GM21619 (cell line): ENCODE data around the gene SCYL1.

Experiments
- ATAC-seq: cut with Tn5 transposase; IDR thresholded peaks from one replicate; pipeline ENCODE4 v1.9.1; 2021; ENCODE audit not compliant: unreplicated experiment

The SCYL1 gene

DNA sequence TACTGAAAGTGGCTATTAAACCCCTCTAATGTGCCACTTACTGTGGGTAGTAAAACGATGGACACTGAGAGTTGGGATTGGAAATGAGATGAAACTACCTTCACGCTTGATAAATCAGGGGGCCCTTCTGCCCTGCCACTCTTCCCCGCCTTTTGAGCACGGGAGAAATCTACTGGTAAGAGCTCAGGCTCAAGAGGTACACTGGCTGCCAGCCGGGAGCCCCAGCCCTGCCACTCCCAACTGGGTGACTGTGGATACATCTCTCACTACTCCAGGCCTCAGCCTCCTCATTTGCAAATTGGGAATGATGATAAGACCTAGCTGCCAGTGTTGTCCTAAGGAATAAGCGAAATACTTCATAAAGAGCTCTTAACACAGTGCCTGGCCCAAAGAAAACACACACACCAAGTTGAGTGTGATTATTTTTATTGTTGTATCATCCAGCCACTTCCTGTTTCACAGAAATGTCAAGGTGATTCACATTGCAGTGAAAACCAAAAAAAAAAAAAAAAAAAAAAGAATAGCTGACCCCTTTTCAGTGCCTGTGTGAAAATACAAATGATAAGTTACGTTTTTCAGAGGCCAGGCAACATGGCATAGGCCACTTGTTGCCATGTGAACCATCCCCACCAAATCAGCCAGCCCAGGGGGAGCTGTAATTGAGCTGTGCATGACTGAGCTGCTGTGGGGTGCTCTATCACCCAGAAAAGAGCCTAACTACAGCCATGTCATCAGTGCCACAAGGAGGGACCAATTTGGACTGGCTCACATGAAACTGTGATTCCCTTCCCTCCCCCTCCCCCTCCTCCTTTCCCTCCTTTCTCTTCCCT is 41.0 kb downstream of the SCYL1 start:
- ATAC-seq, result no peak

DNA sequence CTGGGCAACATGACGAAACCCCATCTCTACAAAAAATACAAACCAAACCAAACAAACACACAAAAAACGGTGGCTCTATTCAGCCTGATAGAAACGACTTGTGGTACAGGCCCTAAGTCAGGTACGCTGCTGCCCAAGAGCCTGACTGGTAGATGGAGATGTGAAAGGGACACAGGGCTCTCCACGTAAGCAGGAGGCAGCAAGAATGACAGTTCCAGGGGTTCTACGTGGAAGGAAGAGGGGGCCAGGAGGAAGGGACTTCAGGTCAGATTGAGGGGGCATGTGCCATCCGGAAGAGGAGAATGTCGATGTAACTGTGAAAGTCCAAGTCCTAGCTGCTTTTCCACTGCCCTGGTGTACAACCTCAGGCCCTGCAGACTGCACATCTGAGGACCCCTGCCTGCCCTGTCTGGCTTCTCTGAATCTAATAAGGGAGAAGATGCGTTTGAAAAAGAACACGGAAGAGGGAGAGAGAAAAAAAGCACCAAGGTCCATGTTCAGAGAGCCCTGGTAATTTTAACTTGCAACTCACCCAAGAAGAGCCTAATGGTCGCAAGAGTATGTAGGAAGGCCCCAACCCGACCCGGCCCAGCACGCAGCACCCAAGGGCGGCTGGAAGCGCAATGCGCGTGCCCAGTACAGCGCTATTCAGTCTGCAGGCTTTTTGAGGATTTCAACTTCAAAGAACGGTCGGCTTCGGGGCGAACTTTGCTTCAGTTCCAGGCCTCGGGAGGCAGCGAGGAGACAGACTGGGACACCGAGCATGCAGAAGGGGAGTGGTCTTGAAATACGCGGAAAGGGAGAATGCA is 44.5 kb downstream of the SCYL1 start:
- peak; percentile 0 for ATAC-seq

DNA sequence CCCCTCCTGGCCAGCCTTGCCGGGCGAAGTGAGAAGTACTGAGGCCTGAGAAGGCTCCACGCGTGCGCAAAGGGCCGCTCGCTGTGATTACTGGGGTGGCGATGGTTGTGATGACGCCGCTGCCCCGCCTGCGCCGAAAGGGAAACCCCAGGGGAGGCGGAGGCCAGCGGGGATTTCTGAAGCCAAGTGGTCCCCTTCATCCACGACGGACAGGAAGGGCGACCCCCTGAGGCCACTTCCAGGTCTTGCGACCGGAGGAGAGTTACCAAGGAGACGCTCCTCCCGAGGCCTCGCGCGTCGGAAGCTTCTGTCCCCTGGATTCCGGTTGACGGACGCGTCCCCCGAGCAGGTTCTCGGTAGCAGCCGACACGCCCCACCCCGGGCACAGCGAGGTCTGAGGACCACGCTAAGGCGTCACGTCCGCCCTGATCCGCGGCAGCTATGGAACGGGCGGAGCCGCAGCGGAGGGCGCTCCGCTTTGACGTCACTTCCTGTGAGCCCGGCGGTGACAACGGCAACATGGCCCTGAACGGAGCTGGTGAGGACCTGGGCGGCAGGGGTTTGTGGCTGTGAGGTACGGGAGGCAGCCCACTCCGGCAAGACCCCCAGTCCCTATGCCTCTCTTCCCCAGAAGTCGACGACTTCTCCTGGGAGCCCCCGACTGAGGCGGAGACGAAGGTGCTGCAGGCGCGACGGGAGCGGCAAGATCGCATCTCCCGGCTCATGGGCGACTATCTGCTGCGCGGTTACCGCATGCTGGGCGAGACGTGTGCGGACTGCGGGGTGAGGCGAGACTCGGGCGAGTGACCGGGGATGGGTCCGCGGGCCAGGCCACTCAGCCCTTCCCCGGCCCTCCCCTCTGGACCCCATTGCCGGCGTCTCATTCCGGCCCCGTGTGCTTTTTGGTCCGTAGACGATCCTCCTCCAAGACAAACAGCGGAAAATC is 45.4 kb downstream of the SCYL1 start, which contains the start of gene ZNRD2:
TSS of gene ZNRD2 (plus strand) at position 505 of the 946 bp plus-strand sequence. CDS start at position 520, 15 bp downstream.
- ATAC-seq, result peak; percentile 52

DNA sequence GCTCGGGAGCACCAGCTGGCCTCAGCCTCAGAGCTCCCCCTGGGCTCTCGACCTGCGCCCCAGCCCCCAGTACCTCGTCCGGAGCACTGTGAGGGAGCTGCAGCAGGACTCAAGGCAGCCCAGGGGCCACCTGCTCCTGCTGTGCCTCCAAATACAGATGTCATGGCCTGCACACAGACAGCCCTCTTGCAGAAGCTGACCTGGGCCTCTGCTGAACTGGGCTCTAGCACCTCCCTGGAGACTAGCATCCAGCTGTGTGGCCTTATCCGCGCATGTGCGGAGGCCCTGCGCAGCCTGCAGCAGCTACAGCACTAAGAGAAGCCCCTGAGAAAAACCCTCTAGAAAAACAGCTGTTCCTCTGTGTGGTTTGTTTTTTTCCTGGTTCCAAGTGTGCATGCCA is 46.5 kb downstream of the SCYL1 start:
- ATAC-seq, result no peak

DNA sequence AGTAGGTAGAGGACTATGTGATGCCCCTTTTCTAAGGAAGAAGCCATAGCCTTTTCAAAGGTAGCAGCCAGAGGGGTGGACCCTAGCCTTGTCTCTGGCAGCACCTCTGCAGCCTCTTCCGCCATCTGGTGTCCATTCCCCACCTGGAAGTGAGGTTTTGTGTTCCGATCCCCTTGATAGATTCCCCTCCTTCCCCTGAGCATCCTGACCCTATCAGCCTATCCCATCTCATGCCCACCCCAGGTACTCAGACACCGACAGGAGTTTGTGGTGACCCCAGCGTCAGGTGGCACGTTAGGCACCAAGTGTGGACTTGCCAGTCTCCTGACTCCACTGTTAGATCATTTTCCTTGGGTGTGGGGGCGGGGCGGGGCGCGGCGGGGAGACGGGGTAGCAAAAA is 47.1 kb downstream of the SCYL1 start:
- no peak for ATAC-seq

DNA sequence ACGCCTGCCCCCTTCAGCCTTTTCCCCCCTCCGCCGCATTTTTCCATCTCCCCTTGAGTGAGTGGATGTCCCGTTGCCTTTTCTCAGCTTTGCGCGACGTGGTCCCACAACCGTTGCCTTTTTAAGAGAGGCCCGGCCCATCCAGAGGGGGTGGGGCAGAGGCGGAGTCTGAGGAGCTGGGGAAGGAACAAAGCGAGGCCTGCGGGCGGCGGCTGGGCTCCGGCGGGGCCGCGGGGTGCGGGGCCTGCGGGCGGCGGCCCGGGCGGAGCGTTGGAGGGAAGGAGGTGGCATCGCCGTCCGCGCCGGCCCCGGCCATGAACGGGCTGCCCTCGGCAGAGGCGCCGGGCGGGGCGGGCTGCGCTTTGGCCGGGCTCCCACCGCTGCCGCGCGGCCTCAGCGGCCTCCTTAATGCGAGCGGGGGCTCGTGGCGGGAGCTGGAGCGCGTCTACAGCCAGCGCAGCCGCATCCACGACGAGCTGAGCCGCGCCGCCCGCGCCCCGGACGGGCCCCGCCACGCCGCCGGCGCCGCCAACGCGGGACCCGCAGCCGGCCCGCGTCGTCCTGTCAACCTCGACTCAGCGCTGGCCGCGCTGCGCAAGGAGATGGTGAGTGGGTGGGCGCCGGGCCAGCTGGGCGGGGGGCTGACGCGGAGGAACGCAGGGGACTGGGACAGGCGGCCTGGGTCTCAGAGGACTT is 47.6 kb downstream of the SCYL1 start, which contains the start of gene FAM89B:
TSS of gene FAM89B (plus strand) at position 183 of the 696 bp plus-strand sequence. CDS start at position 315, 132 bp downstream.
- no peak for ATAC-seq

DNA sequence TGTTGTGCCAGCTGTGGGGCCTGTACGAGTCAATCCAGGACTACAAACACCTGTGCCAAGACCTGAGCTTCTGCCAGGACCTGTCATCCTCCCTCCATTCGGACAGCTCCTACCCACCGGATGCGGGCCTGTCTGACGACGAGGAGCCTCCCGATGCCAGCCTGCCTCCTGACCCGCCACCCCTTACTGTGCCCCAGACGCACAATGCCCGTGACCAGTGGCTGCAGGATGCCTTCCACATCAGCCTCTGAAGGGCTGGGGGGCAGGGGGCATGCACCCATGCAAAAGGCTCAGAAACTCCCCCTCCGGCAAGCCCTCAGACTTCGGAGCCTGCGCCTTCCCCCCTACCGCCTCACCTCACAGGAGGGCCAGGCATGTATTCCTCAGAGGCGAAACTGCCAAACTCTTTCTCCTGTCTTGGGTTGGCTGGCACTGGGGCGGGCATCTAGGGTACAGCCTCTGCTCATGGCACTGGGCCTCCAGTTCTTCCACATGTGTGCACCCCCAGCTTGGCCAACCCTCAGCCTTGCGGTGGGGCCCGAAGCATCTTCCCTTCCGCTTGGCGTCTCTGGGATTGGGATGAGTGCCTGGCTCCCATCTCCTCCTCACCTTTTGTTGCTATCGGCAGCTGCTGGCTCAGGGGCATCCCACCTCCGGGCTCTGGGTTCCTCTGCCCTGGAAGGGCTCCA is 48.7 kb downstream of the SCYL1 start:
- no peak for ATAC-seq

DNA sequence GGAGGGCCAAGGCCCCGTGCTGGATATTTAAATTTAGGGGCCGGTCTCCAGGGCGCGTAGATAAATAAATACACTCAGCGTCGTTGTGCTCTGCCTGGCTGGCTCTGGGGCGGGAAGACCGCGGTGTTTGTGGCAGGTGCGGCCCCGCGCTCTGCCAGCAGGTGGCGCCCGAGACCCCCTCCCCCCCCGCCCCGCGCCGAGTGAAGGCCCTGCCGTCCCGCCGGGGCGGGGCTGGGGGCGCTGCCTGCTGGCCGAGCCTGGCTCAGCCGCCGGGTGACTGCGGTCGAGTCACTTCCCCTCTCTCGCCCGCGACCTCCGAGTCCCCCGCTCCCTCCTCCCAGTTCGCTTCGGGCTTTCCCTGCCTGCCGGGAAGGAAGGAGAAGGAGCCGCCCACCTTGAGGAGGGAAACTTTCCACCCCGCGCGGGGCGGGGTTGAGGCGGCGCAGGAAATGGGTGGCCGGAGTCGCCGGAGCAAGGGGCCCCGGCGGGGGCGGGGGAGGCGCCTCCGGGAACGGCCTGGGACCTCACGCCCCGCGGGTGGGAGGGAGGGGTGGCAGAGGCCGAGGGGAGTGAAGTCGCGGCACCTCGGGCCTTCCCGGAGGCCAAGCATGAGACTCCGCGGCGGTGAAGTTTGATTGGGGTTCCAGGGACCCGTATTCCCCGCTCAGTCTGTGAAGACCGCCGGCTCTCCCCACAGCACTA is 49.4 kb downstream of the SCYL1 start:
- peak; percentile 23 for ATAC-seq

DNA sequence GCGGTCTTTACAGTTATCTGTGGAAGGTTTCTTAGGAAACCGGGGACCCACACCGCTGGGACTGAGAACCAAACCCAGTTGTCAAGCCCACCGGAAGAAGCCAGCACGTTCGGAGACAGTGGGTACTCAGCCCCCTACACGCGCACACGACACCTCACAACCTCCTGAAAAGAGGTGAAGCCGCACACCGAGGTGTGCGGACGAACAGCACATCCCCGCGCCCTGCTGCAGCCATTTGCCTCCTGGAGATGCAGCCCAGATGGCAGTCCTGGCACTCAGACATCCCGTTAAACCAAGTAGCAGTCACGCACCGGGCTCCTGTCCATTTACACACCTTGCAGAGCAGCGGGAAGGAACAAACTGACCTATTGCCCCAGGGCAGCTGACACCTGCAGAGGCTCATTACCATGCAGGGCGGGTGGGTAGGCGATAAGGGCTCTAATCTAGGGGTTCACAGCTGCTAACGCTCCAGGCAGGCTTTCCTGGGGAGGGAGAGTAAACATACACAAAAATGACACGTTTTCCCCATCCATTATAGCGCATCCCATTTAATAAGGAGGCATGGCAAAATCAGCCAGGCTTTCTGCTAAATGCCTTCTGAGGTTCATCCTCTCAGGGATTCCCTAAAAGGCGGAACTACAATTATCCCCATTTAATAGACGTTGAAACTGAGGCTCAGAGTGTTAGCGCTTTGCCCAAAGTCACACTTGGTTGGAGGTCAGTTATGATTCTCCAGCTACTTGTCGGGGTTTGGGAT is 50.1 kb downstream of the SCYL1 start:
- no peak for ATAC-seq

DNA sequence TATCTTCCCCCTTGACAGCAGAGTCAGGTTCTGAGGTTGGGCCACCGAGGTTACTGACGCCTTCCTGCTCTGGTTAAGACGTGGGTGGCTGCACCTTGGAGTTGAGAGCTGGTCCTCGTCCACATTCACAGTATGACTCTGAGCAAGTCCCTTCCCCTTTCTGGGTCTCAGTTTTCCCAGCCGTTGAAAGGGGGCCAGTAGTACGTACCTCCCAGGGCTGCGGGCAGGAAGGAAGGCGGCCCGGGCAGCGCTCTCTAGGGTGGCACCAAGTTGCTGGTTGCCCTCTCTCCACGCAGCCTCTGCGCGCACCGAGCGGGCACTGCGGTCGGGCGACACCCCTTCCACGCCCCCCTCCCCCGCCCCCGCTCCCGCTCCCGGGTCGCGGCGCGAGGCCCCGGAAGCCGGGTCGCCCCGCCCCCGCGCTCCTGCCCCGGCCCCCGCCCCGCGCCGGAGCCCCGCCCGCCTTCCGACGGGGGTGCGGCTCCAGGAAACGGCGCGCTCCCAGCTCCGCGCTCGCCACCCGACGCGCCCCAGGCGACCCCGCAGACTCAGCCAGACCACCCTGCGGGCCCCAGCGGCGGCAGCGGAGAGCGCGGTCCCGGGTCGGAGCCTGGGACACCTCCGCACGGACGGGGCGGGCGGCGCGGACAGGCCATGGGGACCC is 50.8 kb downstream of the SCYL1 start, which contains the start of gene EHBP1L1:
TSS of gene EHBP1L1 (plus strand) at position 486 of the 664 bp plus-strand sequence. CDS start 250 bp downstream, outside the sequence.
- no peak for ATAC-seq

DNA sequence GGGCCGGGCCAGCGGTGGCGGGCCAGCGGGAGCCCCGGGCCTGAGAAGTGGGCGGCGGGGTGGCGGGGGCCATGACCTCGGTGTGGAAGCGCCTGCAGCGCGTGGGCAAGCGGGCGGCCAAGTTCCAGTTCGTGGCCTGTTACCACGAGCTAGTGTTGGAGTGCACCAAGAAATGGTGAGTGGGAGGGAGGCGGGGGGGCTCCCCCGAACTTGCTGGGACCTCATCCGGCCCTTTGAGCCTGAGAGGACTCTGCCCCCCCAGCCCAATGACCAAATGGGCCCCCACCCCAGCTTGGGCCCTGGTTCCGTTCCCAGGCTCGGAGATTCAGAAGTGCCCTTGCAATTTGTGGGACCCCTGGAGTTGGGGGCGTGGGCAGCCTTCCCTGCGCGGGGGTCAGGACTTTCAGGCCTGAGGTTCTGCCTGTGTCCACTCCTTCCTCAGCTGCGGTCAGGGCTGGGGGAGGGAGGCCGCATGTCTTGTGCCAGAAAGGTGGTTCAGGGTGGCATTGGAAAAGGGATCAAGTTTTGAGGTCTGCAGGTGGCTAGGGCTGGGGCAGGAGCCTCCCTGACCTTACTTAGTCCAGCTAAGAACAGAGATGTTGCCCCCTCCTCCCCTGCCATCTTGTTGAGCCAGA is 51.5 kb downstream of the SCYL1 start:
- no peak for ATAC-seq

DNA sequence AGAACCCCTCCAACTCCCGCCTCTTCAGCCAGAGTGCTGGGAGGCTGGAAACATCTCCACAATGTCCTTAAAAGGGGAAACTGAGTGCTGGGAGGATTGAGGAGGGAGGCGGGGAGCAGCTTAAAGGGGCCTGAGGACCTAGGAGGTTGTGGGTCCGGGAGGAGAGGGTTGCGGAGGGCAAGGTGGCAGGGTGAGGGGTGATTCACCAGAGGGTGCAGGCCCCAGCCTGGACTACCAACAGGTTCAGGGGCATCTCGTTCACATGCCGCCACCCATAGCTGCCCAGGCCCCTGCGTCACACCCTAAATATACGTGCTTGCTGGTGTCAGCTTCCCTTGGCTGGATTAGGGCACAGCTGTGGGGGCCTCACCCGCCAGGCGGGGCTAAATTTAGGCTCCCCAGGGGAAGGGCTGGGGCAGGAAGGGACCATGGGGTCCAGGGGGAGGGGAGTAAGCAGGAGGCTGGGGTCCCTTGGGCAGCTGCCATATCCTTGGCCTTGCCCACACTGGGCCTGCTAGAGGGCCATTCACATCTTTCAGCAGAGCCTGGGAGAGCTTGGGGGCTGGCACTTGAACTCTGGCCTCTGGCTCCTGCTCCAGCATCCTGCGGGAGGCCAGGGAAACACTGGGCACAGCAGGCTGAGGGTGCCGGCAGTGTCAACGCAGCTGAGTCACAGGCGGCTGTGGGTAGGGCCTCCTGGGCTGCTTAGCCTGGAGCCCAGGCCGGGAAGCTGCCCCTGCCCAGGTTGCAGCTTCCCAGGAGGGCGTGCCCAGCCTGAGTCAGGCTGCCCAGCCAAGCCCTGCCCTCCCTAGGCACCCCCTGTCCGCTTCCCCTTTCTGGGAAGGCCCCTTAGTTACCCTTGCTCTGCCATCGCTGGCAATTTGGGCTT is 52.2 kb downstream of the SCYL1 start:
- ATAC-seq, result no peak

DNA sequence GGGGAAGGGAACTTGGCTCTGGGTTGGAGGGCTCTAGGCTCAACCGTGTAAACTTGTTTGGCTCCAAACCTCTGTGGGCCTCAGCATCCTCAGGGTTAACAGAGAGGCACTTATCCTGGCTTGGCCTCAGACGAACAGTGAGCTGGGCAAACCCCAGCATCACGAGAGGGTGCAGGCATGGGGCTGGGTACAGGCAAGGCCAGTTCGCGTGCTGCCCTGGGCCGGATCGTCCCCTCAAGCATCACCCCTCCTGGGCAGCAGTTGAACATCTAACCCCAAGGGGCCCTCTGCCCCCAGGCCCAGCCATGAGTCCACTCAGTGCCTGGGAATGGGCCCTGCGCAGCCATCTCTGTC is 52.9 kb downstream of the SCYL1 start:
- no peak for ATAC-seq

DNA sequence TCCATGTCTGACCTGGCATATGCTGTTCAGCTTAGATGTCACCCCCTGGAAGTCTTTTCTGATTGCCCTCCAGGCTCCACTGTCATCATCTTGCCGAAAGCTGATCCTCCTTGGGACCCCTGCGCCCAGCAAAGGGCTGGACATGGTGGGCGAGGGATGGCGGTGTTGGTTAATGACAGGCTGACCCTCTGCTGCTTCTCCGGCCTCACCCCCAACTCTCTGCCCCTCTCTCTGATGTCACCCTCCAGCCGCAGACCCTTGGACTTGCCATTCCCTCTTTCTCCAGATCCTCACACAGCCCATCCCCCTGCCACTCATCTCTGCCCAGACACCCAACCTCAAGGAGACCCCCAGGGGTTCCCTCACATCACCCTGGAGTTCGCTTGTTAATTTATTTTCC is 53.3 kb downstream of the SCYL1 start:
- no peak for ATAC-seq

DNA sequence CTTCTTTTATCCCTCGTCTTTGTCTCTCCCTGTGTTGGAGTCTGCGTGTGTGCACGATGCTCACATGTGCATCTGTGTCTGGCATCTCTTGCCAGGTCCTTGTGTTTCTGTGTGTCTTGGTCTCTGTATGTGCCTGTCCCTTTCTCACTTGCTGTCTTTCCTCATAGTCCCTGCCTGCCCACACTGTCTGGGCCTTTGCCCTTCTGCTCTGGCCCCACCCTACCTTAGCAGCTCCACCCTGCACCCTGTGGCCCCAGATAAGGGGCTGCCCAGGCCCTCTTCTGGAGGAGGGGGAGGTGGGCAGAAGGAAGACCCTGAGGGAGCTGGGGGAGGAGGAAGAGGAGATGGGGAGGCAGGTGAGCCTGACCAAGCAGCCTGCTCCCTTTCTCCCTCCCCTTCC is 53.8 kb downstream of the SCYL1 start:
- ATAC-seq, result no peak

DNA sequence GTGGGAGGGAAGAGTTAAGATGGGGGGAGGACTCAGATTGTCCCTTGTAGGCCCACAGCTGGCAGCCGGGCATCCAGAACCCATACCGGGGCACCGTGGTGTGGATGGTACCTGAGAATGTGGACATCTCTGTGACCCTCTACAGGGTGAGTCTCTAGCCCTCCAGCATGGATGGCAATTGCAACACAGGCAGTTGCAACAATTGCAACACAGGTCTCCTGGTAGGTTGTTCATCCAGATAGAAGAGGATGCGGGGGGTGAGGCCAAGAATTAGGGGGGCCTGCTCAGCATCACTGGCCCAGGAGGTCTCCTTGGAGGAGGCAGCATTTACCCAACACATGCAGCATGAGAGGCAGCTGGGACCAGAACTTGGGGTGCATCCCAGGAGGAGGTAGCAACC is 54.4 kb downstream of the SCYL1 start:
- ATAC-seq, result no peak
